GM12891 (cell line): ENCODE measurements around the gene AGAP9.
"Not testable (repeated sequence)": the region's sequence is repeated elsewhere in the genome, so short reads cannot be mapped to it uniquely, and the experiment has no call there.

Experiments
- PAX5 ChIP-seq: IDR thresholded peaks from 2 replicates; pipeline ENCODE4 v1.6.1; 2011; ENCODE audit warnings: low read length, moderate library complexity, mild to moderate bottlenecking; ENCODE audit not compliant: insufficient read depth, severe bottlenecking
- POLR2A ChIP-seq: IDR thresholded peaks from 2 replicates; pipeline ENCODE4 v1.6.1; 2011; ENCODE audit warnings: low read depth, low read length, control low read depth
- POLR2AphosphoS5 ChIP-seq: IDR thresholded peaks from 2 replicates; pipeline ENCODE4 v1.6.1; 2011; ENCODE audit warnings: low read depth, low read length, control low read depth
- POU2F2 ChIP-seq: IDR thresholded peaks from 2 replicates; pipeline ENCODE4 v1.6.1; 2011; ENCODE audit warnings: low read depth, mild to moderate bottlenecking, control low read depth, low read length, moderate library complexity
- SPI1 ChIP-seq: IDR thresholded peaks from 2 replicates; pipeline ENCODE4 v1.6.1; 2011; ENCODE audit warnings: low read depth, low read length, control low read depth
- TAF1 ChIP-seq: IDR thresholded peaks from 2 replicates; pipeline ENCODE4 v1.6.1; 2011; ENCODE audit warnings: low read depth, low read length, control low read depth

DNA sequence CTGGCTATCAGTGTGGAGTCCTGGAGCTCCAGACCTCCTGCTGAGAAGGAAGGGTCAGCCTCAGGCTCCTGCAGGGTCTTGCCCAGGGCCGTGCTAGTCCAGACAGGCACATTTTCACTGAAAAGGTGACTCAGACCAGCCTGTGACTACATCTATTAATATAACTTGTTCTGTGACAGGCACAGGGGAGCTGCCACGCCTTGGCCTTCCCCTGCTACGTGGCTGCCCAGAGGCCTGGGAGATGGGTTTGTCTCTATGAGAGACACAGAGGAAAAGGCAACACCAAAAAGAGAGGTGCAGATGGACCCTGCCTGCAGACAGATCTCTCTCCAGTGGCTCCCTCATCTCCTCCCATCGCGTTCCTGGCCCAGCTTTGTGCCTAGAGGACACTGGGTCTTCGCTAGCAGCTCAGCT is 41.7 kb downstream of the AGAP9 start:
- TF ChIP-seq POLR2AphosphoS5, SPI1, POU2F2, TAF1, POLR2A, PAX5: not testable (repeated sequence)
